GM19467 (cell line): ENCODE results near the gene LDLRAD4.

Experiments
- ATAC-seq: cut with Tn5 transposase; IDR thresholded peaks from one replicate; pipeline ENCODE4 v1.9.1; 2021; ENCODE audit warnings: mild to moderate bottlenecking, moderate library complexity; ENCODE audit not compliant: unreplicated experiment

The LDLRAD4 gene

GRCh38 chr18:13227910-13228309 lies 9.3 kb downstream of the LDLRAD4 start:
- no peak for ATAC-seq

- no peak for ATAC-seq
Observed at GRCh38 chr18:13229001-13229671, 10.6 kb downstream of the LDLRAD4 start.

GRCh38 chr18:13231151-13231550 lies 12.6 kb downstream of the LDLRAD4 start:
- no peak for ATAC-seq

DNA sequence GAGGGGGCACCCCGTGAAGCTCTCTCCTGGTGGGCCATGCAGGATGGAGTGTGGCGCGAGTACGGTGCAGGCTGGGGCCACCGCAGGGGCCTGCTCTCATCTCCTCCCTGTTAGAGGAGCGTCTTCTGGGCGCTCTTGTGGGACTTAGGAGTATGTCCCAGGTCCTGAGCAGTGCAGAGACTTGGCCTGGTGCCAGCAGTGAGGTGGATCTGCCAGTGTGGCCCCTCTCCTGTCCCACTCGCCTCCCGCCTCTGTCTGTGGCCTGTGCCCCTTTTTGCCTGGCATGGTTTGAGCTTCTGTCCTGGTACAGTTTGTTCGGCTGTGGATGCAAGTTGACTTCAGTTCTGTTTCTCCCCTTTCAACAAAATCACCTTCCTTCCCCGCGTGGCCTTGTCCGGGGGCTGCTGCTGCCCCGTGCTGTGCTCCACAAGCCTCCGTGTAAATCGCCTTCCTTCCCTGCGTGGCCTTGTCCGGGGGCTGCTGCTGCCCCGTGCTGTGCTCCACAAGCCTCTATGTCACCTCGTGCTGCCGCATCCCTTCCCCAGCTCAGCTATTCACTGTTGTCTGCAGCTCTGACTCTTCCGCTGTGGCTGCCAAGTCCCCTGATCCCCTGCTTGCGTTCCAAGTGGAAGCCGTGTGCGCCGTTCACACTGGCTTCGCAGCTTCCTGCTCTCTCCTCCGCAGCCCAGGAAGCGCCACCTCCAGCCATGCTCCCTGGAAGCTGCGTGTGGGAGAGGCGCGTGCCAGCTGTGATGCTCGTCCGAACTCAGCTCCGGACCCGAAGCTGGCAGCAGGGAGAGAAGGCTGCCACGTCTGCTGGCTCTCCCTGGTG lies 13.7 kb downstream of the LDLRAD4 start:
- ATAC-seq = no peak

GRCh38 chr18:13232971-13233786 lies 14.6 kb downstream of the LDLRAD4 start:
- no peak for ATAC-seq

GRCh38 chr18:13233787-13234783 lies 15.5 kb downstream of the LDLRAD4 start:
- ATAC-seq = no peak

DNA sequence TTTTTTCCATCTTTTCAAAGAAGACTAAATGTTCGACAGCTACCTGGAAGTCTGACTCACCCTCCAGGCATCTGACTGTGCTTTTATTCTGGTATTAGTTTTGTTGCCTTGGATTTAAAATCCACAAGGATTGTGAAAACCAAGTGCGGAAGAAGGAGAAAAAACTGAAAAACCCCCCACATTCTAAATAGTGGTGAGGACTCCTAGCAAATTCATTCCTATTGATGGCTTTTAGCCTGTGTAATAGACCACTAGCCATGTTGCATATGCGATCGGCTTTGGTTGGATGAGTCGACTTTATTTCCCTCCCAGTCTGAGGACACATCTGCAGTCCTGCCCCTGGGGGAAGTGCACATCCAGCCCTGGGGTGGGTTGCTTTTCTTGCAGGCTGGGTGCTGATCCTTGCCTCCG lies 16.9 kb downstream of the LDLRAD4 start:
- no peak for ATAC-seq

- ATAC-seq = no peak
Observed at GRCh38 chr18:13235981-13236380, 17.4 kb downstream of the LDLRAD4 start.

- ATAC-seq = no peak
Observed at GRCh38 chr18:13236411-13236810, 17.9 kb downstream of the LDLRAD4 start.

- no peak for ATAC-seq
Observed at GRCh38 chr18:13237073-13237472, 18.5 kb downstream of the LDLRAD4 start.

GRCh38 chr18:13237641-13238040 lies 19.1 kb downstream of the LDLRAD4 start:
- no peak for ATAC-seq

DNA sequence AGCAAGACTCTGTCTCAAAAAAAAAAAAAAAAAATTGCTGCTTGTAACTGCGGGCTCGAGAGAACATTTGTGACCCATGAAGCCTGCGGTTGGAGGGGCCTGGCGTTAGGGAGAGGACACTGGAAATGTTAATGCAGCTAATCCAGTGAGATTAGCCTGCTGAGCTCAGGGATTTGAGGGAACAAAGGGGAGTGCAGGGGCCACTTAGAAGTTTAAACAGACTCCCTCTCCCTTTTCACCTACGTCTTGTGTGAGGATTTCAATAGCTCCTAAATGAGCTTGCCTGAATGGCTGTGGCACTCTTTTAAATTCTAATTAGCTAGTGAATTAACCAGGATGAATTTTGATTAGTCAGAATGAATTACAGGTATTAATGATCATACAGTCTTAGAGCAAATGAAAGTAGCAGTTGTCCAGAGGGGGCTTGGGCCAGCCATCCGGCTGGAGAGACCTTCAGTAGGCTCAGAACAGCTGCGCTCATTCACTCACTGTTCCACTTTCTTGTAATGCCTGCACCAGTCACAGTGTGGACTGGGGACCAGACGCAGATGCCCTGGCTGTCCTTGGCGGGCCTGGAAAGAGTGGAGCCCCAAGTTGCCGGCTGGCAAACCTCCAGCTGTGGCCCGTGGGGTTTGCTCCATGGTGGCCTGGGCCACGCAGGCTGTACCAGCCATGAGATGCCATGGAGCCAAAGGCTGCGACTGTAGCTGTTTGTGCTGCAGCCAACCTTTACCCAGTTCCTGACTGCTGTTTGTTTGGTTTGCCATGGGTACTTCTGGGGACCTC lies 20.8 kb downstream of the LDLRAD4 start:
- no peak for ATAC-seq

DNA sequence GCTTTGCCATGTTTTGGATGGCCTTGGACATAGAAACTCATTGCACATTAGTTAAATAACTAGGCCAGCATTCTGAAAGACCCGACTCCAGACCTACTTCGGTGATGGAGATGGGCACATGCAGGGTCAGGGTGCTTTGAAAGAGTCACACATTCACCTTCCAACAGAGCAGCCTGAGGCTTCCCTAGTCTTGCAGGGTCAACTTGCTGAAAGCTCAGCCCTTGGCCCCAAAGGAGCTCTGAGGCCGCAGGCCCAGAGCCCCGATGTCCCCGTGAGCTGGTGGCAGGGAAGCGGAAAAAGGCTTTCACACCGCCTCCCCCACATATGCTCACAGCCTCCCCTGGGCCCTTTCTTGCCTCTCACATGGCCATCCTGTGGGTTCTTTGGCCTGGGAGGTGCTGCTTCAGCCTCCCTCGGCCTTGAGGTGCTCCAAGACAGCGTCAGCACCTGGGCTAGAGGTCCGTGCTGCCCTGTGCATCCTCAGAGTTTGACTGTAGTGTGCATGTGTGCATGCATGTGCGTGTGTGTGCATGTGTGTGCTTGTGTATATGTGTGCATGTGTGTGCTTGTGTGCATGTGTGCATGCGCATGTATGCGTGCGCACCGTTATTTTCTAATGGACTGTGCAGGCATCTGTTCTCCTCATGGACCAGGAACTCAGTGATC lies 21.6 kb downstream of the LDLRAD4 start:
- no peak for ATAC-seq

DNA sequence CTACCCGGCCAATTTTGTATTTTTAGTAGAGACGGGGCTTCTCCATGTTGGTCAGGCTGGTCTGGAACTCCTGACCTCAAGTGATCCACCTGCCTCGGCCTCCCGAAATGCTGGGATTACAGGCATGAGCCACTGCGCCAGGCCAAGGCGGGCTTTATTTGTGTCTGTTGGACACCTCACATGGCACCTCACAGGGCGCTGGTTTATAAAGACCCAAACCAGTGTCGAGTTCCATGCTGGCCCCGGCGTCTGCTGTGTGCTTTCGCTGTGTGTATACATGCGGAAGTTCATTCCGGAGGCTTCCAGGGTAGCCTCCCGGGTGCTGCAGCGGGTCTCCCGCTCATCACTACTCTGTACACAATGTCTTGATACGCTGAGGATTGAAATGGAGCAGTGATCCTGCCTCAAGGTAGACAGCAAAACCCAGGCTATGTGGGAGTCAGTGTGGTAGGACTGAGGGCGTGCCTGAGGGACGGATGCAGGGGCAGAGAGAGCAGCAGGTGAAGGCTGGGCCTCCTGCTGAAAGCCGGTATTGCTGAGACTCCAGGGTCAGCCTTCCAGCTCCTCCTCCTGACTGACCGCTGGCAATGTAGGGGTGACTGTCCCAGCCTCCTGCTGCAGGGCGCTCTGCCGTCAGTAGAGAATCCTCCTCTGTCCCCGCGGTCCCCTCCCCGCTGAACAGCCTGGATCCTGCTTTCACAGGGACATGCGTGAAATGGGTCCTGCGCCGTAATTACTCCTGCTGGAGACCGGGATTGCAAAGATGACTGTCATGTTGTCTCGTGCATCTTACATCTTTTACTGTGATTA lies 22.7 kb downstream of the LDLRAD4 start:
- ATAC-seq = no peak

DNA sequence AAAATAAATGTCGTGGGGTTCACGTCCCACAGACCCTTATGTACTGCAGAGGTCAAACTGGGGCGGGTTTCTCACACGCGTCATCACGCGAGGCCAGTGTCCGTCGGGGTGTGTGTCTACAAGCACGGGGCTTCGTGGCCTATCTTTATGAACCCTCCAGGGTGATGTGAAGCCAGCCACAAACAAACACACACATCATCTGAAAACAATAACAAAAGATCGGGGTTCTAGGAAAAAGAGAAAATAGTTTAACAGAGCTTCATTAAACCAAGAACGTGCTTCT lies 23.3 kb downstream of the LDLRAD4 start:
- no peak for ATAC-seq

DNA sequence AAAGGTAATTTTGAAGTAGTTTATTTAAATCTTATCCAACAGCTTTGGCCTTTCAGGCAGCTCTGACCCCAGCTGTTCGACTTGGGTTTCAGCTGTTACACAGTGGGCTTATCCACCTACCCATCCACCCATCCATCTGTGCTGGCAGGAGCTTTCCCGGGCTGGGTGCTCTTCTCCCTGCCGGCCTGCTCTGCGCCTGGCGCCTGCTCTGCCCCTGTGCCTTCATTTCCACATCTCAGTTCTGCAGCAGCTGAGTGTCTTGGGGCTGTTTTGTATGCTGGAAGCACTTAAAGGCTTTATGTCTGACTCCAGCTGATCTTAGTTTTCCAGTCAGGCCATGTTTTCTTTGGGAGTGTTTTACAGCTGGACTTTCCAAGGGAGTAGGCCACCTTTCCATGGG lies 24.2 kb downstream of the LDLRAD4 start:
- no peak for ATAC-seq

DNA sequence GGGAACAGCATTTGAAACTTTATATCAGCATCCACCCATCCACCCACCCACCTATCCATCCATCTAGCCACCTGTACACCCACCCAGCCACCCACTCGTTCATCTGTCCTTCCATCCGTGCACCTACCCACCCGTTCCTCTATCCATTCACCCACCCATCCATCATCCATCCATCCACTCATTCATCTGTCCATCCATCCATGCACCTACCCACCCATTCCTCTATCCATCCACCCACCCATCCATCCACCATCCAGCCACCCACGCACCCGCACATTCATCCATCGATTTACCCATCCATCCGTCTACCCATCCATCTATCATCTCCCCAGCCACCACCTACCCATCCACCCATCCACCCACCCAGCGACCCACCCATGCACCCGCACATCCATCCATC lies 24.8 kb downstream of the LDLRAD4 start:
- ATAC-seq = no peak

DNA sequence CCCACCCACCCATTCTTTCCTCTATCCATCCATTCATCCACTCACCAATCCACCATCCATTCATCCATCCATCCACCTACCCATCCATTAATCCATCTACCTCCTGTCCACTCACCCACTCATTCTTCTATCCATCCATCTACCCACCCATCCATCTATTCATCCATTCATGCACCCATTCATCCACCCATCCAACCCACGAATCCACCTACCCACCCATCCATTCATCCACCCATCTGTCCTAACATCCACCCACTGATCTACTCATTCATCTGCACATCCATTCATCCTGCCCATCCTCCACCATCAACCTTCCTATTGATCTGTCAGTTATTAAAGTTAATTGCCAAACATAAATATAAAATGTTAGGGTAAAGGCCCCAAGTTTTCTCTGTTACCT lies 25.6 kb downstream of the LDLRAD4 start:
- no peak for ATAC-seq
